ENCODE measurements around the gene FAT2.

Gene FAT2

GRCh38 chr5:151550146-151550545 lies 41.0 kb downstream of the FAT2 start:
- DNase-seq, result no peak

GRCh38 chr5:151549713-151550112 lies 41.4 kb downstream of the FAT2 start:
- no peak for DNase-seq

GRCh38 chr5:151547364-151547763 lies 43.8 kb downstream of the FAT2 start:
- DNase-seq, result no peak

- no peak for DNase-seq
These were observed 49.6 kb downstream of the FAT2 start for GRCh38 chr5:151541571-151541970.
